Occipital lobe (tissue), 2 donors: ENCODE data around the gene SPAST. TPM values are rescaled to one million over a fixed set of nuclear protein-coding genes. Genes with fewer than 3 reads are reported as not detected.
"Not testable (repeated sequence)": the region's sequence is repeated elsewhere in the genome, so short reads cannot be mapped to it uniquely, and the experiment has no call there.

Experiments used
- DNase-seq: peaks from one replicate; lab custom pipeline; 2025; lab: John Stamatoyannopoulos, UW
- total RNA-seq: library from RNA; depleted of rRNA; stranded (reverse); fragments of >200 nt; gene quantifications from one replicate; pipeline ENCODE4 v1.2.3, GENCODE V29; 2014

Gene SPAST
- total RNA-seq, 1 donor from 2014 or later: 240 TPM

- DNase-seq: no peak
These were observed 65.3 kb downstream of the SPAST start for GRCh38 chr2:32128636-32129035.

GRCh38 chr2:32129086-32129485 lies 65.7 kb downstream of the SPAST start:
- DNase-seq: no peak

DNA sequence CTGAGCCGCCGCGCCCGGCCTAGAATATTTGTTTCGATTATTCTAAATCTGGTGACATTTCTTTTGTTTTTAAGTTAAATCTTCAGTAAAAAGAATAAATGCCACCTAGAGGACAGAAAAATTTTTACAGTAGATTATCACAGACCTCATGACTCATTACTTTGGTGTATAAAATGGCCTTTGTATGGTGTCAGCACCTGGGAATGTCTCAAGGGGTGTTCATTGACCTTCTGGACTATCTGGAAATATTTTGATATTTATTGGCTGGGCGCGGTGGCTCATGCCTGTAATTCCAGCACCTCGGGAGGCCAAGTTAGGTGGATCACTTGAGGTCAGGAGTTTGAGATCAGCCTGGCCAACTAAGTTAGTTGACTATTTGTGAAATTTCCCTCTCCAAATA lies 72.1 kb downstream of the SPAST start:
- DNase-seq: no peak

- DNase-seq: no peak
These were observed 72.7 kb downstream of the SPAST start for GRCh38 chr2:32136097-32136496.

- not testable (repeated sequence) for DNase-seq
These were observed 88.2 kb downstream of the SPAST start for GRCh38 chr2:32151544-32151943.

GRCh38 chr2:32159678-32160077 lies 96.3 kb downstream of the SPAST start:
- no peak for DNase-seq

DNA sequence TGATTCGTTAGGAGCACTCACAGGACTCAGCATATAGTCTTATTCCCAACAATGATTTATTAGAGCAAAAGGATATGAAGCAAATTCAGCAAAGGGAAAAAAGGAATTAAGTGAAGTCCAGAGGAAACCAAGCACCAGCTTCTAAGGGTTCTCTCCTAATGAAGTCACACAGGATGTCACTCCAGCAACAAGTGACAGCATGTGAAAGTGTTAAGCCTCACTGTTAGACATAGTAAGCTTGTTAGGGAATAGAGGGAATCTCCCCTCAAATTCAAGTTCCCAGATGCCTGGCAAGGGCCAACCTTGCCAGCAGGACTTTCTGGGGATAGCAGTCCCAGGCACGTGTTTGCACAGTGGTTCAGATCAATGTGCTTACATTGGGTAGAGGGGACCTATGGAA lies 97.9 kb downstream of the SPAST start:
- no peak for DNase-seq

DNA sequence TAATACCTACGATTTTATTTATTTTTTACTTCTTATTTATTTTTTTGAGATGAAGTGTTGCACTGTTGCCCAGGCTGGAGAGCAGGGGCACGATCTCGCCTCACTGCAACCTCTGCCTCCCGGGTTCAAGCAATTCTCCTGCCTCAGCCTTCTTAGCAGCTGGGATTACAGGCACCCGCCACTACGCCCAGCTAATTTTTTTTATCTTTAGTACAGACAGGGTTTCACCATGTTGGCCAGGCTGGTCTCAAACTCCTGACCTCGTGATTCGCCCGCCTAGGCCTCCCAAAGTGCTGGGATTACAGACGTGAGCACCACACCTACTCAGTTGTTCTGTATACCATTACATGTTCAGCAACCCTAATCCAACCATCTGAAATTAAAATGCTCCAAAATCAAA lies 100.9 kb downstream of the SPAST start:
- not testable (repeated sequence) for DNase-seq

DNA sequence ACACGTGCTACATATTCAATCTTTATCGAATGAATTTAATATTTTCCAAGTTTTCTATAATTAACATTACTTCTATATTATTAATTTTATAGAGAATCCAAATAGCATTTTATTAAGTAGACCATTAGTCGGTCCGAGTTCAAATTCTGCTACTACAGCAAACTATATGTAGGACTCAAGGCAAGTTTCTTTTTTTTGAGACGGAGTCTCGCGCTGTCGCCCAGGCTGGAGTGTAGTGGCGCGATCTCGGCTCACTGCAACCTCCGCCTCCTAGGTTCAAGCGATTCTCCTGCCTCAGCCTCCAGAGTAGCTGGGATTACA lies 101.6 kb downstream of the SPAST start:
- not testable (repeated sequence) for DNase-seq

- no peak for DNase-seq
These were observed 102.8 kb downstream of the SPAST start for GRCh38 chr2:32166115-32166574.

GRCh38 chr2:32168513-32168912 lies 105.2 kb downstream of the SPAST start:
- no peak for DNase-seq

DNA sequence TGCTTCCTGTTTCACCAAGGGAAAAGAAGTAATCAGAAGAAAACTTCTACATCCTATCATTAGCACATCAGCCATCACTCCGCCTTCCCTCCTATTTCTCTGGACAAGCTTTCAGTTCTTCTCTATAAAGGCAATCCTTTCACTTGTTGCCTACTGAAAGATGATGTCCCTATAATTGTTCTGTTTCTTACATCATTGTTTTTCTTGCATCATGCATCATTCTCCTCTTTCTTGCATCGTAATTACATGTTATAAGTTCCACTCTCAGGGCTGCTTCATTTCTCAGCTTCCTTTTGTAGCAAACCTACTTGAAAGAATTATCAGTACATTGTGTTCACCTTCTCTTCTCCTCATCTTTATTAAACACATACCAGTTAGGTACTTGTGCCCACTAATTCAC lies 109.5 kb downstream of the SPAST start:
- no peak for DNase-seq

- no peak for DNase-seq
These were observed 119.3 kb downstream of the SPAST start for GRCh38 chr2:32182667-32183066.

DNA sequence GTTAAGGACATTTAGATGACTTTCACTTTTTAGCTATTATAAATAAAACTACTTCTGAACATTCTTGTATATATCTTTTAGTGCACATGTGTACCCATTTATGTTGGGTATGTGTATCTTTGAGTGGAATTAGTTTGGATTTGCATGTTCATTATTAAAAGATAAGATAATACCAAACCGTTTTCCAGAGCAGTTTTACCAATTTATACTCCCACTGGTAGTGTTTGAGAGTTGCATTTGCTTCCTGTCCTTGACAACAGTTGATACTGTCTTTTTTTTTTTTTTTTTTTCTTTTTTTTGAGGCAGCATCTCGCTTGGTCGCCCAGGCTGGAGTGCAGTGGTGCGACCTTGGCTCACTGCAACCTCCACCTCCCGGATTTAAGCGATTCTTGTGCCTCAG lies 125.7 kb downstream of the SPAST start:
- DNase-seq: no peak

DNA sequence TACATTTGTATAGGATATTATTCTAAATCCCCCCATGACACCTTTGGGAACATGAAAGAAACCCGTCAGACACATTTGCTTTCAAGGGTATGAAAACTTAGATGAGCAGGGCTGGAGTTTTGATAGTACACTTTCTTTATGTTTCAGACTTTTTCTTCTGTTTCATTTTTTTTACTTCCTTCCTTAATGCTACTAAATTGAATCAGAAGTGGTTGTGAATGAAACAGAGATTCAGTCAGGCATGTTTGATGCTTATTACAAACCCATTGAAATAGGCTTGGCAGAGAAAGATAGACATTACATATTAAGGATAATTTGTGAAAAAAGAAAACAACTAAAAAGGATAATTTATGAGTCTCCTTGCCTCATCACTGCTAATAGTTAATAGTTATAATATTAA lies 129.1 kb downstream of the SPAST start:
- no peak for DNase-seq

DNA sequence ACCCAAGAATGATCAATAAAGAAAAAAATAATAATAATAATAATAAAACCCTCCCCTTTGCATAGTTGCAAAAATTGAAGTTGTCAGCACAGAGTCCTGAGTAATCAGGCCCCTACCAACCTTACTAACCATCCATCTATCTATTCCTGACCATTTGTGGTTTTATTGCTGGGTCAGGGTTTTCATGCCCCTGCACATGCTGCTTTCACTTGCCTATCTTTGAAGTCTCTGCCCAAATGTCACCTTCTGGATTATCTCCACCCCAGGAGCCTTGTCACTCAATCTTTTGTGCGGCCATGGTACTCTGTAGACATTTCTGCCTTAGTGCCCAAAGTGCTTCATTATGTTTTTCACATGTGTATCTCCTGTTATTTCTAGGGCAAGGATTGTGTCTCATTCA lies 137.5 kb downstream of the SPAST start:
- DNase-seq: no peak

- not testable (repeated sequence) for DNase-seq
These were observed 140.1 kb downstream of the SPAST start for GRCh38 chr2:32203428-32203827.

Other genes starting within 250 kb of the SPAST start
- 79.1 TPM for gene MEMO1, start 52.5 kb upstream of the SPAST start, total RNA-seq
- gene DPY30, start 23.8 kb upstream of the SPAST start, total RNA-seq: 58.8 TPM
- gene SLC30A6, start 102.3 kb downstream of the SPAST start, total RNA-seq: 28.2 TPM
- 0.62 TPM for gene NLRC4, start 201.3 kb downstream of the SPAST start, total RNA-seq
- gene YIPF4, start 214.3 kb downstream of the SPAST start, total RNA-seq: 46.8 TPM